ENCODE results near the gene THADA. TPM values are rescaled to one million over a fixed set of nuclear protein-coding genes. Genes with fewer than 3 reads are reported as not detected.
"Not testable (repeated sequence)": the region's sequence is repeated elsewhere in the genome, so short reads cannot be mapped to it uniquely, and the experiment has no call there.

Gene THADA
- total RNA-seq, 6 donors from 2014 or later: 23.6 to 57.5 (median 37.3) TPM

DNA sequence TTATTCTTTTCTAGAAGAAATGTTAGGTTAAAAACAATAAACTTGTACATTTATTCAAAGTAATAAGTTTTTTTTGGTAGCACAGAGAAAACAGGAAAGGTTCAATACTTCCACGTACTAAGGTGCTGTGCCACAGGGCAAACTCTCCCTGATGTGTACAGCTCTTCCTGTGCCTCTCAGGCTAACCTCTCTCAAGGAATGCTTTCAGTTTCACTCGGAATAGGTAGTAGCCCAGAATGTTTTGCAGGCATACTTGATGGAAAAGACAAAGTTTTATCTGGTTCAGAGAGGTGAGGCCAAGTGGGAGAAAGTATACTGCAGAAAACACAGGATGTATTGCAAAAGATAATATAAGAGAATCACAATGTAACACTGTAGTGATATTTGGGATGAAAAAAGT, 198.4 kb downstream of the THADA start:
- Histone ChIP-seq H3K4me3 (no peak overlapping the region), H3K9me3 (no peaks in the 10 kb centered on the region), H3K36me3 (peaks cover 0 to 5% (median 0%) of the 10 kb centered on the region in 4 donors), H3K4me1 (peaks cover 4 to 9% (median 5%) of the 10 kb centered on the region in 4 donors), H3K27me3 (no peaks in the 10 kb centered on the region), H3K27ac (peak overlapping the region in 2 of 4 donors; percentile 1 to 30)
- no peak for DNase-seq
- TF ChIP-seq, protein P1, sequence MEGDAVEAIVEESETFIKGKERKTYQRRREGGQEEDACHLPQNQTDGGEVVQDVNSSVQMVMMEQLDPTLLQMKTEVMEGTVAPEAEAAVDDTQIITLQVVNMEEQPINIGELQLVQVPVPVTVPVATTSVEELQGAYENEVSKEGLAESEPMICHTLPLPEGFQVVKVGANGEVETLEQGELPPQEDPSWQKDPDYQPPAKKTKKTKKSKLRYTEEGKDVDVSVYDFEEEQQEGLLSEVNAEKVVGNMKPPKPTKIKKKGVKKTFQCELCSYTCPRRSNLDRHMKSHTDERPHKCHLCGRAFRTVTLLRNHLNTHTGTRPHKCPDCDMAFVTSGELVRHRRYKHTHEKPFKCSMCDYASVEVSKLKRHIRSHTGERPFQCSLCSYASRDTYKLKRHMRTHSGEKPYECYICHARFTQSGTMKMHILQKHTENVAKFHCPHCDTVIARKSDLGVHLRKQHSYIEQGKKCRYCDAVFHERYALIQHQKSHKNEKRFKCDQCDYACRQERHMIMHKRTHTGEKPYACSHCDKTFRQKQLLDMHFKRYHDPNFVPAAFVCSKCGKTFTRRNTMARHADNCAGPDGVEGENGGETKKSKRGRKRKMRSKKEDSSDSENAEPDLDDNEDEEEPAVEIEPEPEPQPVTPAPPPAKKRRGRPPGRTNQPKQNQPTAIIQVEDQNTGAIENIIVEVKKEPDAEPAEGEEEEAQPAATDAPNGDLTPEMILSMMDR (IDR thresholded peaks at IDR 0.05): no peak
- TF ChIP-seq EP300 (IDR thresholded peaks at IDR 0.05): no peak
- TF ChIP-seq POLR2AphosphoS5 (IDR thresholded peaks at IDR 0.05): no peak
- TF ChIP-seq POLR2A (IDR thresholded peaks at IDR 0.05): no peak
- ATAC-seq (ENCODE audit: low FRiP score in 2 of 2): no peak
- 48 to 58% methylated on average over 2 of the region's 2 CpGs for WGBS, 2 donors

DNA sequence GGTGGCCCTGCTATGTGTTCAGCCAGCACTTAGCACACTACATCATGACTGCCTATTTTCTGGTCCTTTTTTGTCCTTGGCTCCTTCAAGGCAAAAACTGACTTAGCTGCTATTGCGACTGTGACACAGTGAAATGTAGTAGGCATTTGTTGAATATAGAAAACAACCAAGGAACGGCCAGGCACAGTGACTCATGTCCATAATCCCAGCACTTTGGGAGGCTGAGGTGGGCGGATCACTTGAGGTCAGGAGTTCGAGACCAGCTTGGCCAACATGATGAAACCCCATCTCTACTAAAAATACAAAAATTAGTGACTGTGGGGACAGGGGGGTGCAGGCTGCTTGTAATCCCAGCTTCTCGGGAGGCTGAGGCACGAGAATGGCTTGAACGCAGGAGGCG, 199.5 kb downstream of the THADA start:
- not testable (repeated sequence) for ATAC-seq (ENCODE audit: low FRiP score in 2 of 2); H3K9me3 ChIP-seq; H3K27me3 ChIP-seq; H3K4me3 ChIP-seq; H3K27ac ChIP-seq; H3K36me3 ChIP-seq; H3K4me1 ChIP-seq; DNase-seq
- 94 to 97% methylated on average over 8 of the region's 8 CpGs for WGBS, 2 donors

DNA sequence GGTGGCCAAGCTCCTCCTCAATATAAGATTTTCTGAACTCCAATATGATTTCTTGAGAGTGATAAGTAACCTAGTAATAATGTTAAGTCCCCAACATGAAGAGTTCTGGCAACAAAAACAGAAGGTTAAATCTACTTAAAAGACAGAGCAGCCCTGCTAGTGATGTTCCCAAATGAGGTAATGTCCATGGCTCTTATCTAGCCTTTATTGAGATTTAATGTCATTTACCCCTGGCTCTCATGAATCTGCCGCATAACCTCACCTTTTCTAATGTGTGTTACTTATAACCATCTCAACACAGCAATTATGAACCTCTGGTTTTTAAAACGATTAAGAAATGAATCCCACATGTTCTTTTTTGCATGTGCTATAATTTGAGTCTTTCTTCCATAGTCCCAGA, 201.9 kb downstream of the THADA start:
- no peak for TF ChIP-seq POLR2A (IDR thresholded peaks at IDR 0.05)
- TF ChIP-seq POLR2AphosphoS5 (IDR thresholded peaks at IDR 0.05): no peak
- no peak for TF ChIP-seq EP300 (IDR thresholded peaks at IDR 0.05)
- TF ChIP-seq, protein P1 (IDR thresholded peaks at IDR 0.05): no peak
- no peak for ATAC-seq (ENCODE audit: low FRiP score in 2 of 2)
- 86 to 95% methylated on average over 2 of the region's 2 CpGs for WGBS, 2 donors
- H3K27me3 ChIP-seq: no peaks in the 10 kb centered on the region
- H3K27ac ChIP-seq: no peak overlapping the region
- no peaks in the 10 kb centered on the region for H3K9me3 ChIP-seq
- peaks cover 0 to 5% (median 0%) of the 10 kb centered on the region in 4 donors for H3K36me3 ChIP-seq
- no peak for DNase-seq
- H3K4me1 ChIP-seq: no peaks in the 10 kb centered on the region
- no peak overlapping the region for H3K4me3 ChIP-seq

DNA sequence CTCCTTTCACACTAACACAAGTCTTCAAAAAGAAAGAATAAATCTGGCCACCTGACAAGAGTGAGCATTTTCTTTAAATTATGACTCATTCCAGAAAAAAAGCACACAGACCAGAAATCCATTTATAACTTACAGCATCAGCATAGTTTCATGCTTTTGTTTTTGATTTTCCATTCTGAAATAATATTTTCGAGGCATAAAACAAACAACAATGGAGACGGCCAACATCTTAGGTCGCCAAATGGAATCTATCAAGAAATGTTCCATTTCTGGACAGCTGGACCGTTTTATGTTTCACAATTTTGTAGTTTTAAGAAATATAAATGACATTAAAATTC, 204.0 kb downstream of the THADA start:
- ATAC-seq (ENCODE audit: low FRiP score in 2 of 2) (peak in 1 of 2 donors; percentile 56), DNase-seq (no peak)
- Histone ChIP-seq H3K4me3 (no peak overlapping the region), H3K27ac (peak overlapping the region in 2 of 4 donors; percentile 3 to 12), H3K27me3 (no peaks in the 10 kb centered on the region), H3K9me3 (no peaks in the 10 kb centered on the region), H3K36me3 (peaks cover 0 to 4% (median 0%) of the 10 kb centered on the region in 4 donors), H3K4me1 (peaks cover 3 to 12% (median 9%) of the 10 kb centered on the region in 4 donors)
- 82 to 83% methylated on average over 4 of the region's 4 CpGs for WGBS, 2 donors
- TF ChIP-seq POLR2AphosphoS5 (IDR thresholded peaks at IDR 0.05): peak in 1 of 2 donors; percentile 23
- TF ChIP-seq POLR2A (IDR thresholded peaks at IDR 0.05): no peak

DNA sequence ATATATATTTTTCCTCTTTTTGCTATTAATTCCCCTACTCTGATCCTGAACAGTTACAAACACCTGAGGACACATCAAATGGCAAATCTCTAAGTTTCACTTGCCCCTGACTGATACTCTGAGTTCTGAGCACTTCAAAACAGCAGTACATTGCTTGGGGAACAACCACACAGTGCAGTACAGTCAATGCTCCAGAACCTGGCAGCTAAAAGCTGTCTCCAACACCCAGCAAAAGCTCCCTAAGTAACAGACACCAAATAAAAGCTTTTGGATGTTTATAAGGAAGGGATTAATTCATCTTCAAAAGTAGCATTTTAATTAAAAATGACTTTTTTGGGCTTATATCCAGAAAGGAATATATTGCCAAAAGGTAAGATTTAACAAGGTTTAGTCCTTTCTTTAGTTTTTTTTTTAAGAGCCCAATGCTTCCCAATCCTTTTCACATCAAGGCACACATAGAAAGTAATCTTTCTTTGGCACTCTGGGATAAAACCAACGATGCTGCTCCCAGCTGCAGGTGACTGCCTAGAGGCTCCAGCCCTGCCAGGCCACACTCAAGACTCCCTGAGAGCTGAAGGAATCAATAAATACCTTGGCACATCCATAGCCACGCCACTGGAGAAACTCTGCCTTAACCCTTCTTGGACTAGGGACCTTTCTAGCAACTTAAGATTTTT, 204.5 kb downstream of the THADA start:
- TF ChIP-seq, protein P1 (IDR thresholded peaks at IDR 0.05): no peak
- TF ChIP-seq POLR2A (IDR thresholded peaks at IDR 0.05) (no peak), EP300 (IDR thresholded peaks at IDR 0.05) (no peak), POLR2AphosphoS5 (IDR thresholded peaks at IDR 0.05) (no peak)
- peak in 1 of 2 donors; percentile 39 for ATAC-seq (ENCODE audit: low FRiP score in 2 of 2)
- no peak for DNase-seq
- H3K36me3 ChIP-seq: no peaks in the 10 kb centered on the region
- 49 to 53% methylated on average over 2 of the region's 2 CpGs for WGBS, 2 donors
- H3K27ac ChIP-seq: peak overlapping the region in 2 of 4 donors; percentile 3 to 12
- peaks cover 3 to 12% (median 9%) of the 10 kb centered on the region in 4 donors for H3K4me1 ChIP-seq
- H3K9me3 ChIP-seq: no peaks in the 10 kb centered on the region
- H3K4me3 ChIP-seq: no peak overlapping the region
- no peaks in the 10 kb centered on the region for H3K27me3 ChIP-seq

Data from upper lobe of left lung (tissue), 6 donors.